ENCODE results near the gene ZNF710.

GRCh38 chr15:90018216-90018831 is 17.2 kb downstream of the ZNF710 start:
- TF ChIP-seq, protein P1, sequence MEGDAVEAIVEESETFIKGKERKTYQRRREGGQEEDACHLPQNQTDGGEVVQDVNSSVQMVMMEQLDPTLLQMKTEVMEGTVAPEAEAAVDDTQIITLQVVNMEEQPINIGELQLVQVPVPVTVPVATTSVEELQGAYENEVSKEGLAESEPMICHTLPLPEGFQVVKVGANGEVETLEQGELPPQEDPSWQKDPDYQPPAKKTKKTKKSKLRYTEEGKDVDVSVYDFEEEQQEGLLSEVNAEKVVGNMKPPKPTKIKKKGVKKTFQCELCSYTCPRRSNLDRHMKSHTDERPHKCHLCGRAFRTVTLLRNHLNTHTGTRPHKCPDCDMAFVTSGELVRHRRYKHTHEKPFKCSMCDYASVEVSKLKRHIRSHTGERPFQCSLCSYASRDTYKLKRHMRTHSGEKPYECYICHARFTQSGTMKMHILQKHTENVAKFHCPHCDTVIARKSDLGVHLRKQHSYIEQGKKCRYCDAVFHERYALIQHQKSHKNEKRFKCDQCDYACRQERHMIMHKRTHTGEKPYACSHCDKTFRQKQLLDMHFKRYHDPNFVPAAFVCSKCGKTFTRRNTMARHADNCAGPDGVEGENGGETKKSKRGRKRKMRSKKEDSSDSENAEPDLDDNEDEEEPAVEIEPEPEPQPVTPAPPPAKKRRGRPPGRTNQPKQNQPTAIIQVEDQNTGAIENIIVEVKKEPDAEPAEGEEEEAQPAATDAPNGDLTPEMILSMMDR (IDR thresholded peaks at IDR 0.05): no peak
- TF ChIP-seq POLR2A (IDR thresholded peaks at IDR 0.05) (no peak), POLR2AphosphoS5 (IDR thresholded peaks at IDR 0.05) (no peak)
